Activated CD4-positive, alpha-beta memory T cell treated with anti-CD3 and anti-CD28 coated beads, Interleukin-2, amount 10 ng/mL, durations not matched to agents 7 days and 5 days (primary cell): ENCODE measurements around the gene CARHSP1. TPM values are rescaled to one million over a fixed set of nuclear protein-coding genes. Genes with fewer than 3 reads are reported as not detected.

Experiments used
- CTCF ChIA-PET: fragments of 350-600 bp; sonication (Branson Sonifier 250); formaldehyde crosslinking; loops from one replicate; lab custom pipeline; 2021; ENCODE audit warnings: antibody characterized with exemption, inconsistent platforms; lab: Charles Lee
- POLR2A ChIA-PET: fragments of 350-600 bp; sonication (Branson Sonifier 250); formaldehyde crosslinking; loops from one replicate; lab custom pipeline; 2021; ENCODE audit warnings: antibody characterized with exemption; lab: Charles Lee
- DNase-seq: peaks from one replicate; pipeline ENCODE4 v3.0.0-alpha.2; 2020
- H3K27ac Mint-ChIP-seq: one replicate; pipeline ENCODE4 v1.8.0; 2021; ENCODE audit warnings: mild to moderate bottlenecking, mixed read lengths
- H3K27me3 Mint-ChIP-seq: one replicate; pipeline ENCODE4 v1.8.0; 2021; ENCODE audit warnings: mixed read lengths
- H3K36me3 Mint-ChIP-seq: one replicate; pipeline ENCODE4 v1.8.0; 2021; ENCODE audit warnings: low read depth, mixed read lengths
- H3K4me1 Mint-ChIP-seq: one replicate; pipeline ENCODE4 v1.8.0; 2021; ENCODE audit warnings: mixed read lengths
- H3K4me3 Mint-ChIP-seq: one replicate; pipeline ENCODE4 v1.8.0; 2021; ENCODE audit warnings: mild to moderate bottlenecking, mixed read lengths
- H3K9me3 Mint-ChIP-seq: one replicate; pipeline ENCODE4 v1.8.0; 2021; ENCODE audit warnings: mixed read lengths
- total RNA-seq, 2 experiments: library from RNA; stranded (reverse); gene quantifications; one replicate each; pipeline ENCODE4 v1.2.3, GENCODE V29; 2021

Gene CARHSP1
- total RNA-seq, 2 experiments from 2014 or later = 168 to 179 TPM

- ChIA-PET CTCF (interaction anchor here (0.6 to 1.8 kb wide), 6 partner anchors 9 to 216 kb away, joined by 3 to 11 read pairs (median 4); no protein-coding TSS in a partner anchor), POLR2A (interaction anchor here (0.6 to 2.8 kb wide), 9 partner anchors 9 to 201 kb away, joined by 3 to 8 read pairs (median 3); partner anchors contain the start of genes CARHSP1, HAPSTR1 and LITAFD)
- H3K27ac Mint-ChIP-seq = peak overlapping the region; percentile 88
- H3K36me3 Mint-ChIP-seq = peaks cover 64% of the 10 kb centered on the region
- H3K9me3 Mint-ChIP-seq = no peaks in the 10 kb centered on the region
- DNase-seq = no peak
- H3K27me3 Mint-ChIP-seq = peaks cover 5% of the 10 kb centered on the region
- H3K4me3 Mint-ChIP-seq = no peak overlapping the region
- peaks cover 36% of the 10 kb centered on the region for H3K4me1 Mint-ChIP-seq
These were observed 21.7 kb upstream of the CARHSP1 start for GRCh38 chr16:8890549-8890921.

DNA sequence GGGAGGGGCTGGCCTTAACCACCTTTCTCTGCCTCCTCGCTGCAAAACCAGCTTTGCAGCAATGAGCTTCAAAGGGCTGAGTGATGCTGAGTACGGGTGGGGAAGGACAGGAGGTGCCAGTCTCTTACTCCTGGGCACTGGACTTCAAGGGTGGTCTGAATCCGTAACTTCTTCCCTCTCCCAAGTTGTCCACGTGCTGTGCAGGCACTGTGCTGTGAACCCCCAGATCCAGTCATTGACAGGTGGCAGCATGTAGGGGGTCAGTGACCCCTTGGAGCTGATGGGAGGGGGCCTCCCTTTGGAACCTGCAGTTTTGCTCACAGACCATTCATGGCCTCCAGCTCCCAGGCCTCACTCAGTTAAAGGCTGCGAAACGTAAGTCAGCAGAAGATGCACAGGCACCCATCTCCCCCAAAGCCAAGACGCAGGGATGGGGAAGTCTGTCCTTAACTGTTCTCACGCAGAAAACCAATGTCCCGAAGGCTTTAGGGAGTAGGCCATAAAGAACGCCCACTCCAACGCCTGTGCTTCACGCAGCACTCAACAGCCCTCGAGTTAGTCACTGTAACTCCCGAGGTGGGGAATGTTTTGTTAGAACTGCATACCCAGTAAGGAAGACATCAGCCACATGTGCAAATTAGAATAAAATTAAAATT is 21.2 kb upstream of the CARHSP1 start:
- Mint-ChIP-seq H3K4me1 (peaks cover 37% of the 10 kb centered on the region), H3K36me3 (peaks cover 59% of the 10 kb centered on the region), H3K9me3 (no peaks in the 10 kb centered on the region), H3K27me3 (peaks cover 5% of the 10 kb centered on the region), H3K4me3 (no peak overlapping the region), H3K27ac (peak overlapping the region; percentile 88)
- DNase-seq = no peak
- ChIA-PET CTCF (interaction anchor here (0.6 to 2.1 kb wide), 5 partner anchors 8 to 216 kb away, joined by 3 to 11 read pairs (median 4); no protein-coding TSS in a partner anchor), POLR2A (interaction anchor here (0.6 to 2.8 kb wide), 8 partner anchors 8 to 46 kb away, joined by 3 to 8 read pairs (median 3); partner anchors contain the start of genes CARHSP1 and LITAFD)

- DNase-seq = no peak
- POLR2A ChIA-PET = interaction anchor here (1.0 to 2.8 kb wide), 6 partner anchors 9 to 47 kb away, joined by 3 to 8 read pairs (median 4); partner anchors contain the start of gene CARHSP1
- peaks cover 51% of the 10 kb centered on the region for H3K36me3 Mint-ChIP-seq
- H3K27ac Mint-ChIP-seq = no peak overlapping the region
- no peaks in the 10 kb centered on the region for H3K9me3 Mint-ChIP-seq
- H3K4me3 Mint-ChIP-seq = no peak overlapping the region
- peaks cover 5% of the 10 kb centered on the region for H3K27me3 Mint-ChIP-seq
- CTCF ChIA-PET = interaction anchor here (1.2 to 2.1 kb wide), 3 partner anchors 9 to 47 kb away, joined by 4 to 11 read pairs (median 5); no protein-coding TSS in a partner anchor
- peaks cover 37% of the 10 kb centered on the region for H3K4me1 Mint-ChIP-seq
These were observed 20.4 kb upstream of the CARHSP1 start for GRCh38 chr16:8888951-8889892.

DNA sequence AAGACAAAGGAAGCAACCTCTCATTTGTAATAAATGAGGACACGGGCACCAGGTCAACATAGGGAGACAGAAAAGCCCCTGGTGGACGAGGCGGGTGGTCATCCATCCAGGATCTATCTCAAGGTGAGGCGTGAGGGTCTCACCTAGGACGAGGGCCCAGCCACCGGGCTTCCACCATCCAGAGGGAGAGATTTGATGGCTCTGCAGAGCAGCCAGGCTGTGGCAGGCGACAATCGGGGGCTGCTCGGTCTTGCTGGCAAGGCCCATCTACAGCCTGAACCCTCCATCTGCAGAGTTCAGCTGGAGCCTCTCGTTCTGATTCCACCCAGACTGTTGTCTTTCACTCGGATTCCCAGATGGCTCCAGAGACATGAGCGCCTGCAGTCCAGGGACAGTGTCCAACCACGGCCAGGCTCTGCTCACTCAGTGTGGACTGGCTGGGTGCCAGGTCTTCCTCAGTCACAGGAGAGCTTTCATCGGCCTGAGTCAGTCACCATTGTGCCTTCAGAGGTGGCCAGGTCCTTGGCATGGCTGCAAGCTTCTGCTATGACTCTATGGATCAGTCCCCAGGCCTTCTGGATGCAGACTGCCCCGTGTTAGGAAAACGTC is 19.2 kb upstream of the CARHSP1 start:
- no peak for DNase-seq
- no peak overlapping the region for H3K27ac Mint-ChIP-seq
- H3K36me3 Mint-ChIP-seq = peaks cover 39% of the 10 kb centered on the region
- H3K4me3 Mint-ChIP-seq = no peak overlapping the region
- H3K27me3 Mint-ChIP-seq = peaks cover 5% of the 10 kb centered on the region
- H3K9me3 Mint-ChIP-seq = no peaks in the 10 kb centered on the region
- CTCF ChIA-PET = interaction anchor here (2.1 kb wide), 1 partner anchor 10 kb away, joined by 5 read pairs; no protein-coding TSS in a partner anchor
- POLR2A ChIA-PET = interaction anchor here (1.4 kb wide), 1 partner anchor 19 kb away, joined by 5 read pairs; the partner anchor contains the start of gene CARHSP1
- H3K4me1 Mint-ChIP-seq = peaks cover 34% of the 10 kb centered on the region

DNA sequence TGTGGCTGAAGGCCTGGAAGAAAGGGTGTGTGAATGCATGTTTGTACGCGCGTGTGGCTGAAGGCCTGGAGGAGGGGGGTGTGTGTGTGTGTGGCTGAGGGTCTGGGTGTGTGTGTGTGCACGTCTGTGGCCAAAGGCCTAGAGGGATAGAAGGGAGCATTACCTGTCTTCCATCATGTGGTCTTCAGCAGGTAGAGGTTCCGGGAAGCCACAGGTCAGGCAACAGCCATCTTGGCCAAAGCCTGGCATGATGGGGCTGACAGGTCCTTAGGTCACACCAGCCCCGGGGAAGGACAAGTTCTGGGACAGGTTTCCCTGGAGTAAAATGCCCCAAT is 18.6 kb upstream of the CARHSP1 start:
- no peak overlapping the region for H3K4me3 Mint-ChIP-seq
- DNase-seq = no peak
- H3K9me3 Mint-ChIP-seq = no peaks in the 10 kb centered on the region
- H3K27ac Mint-ChIP-seq = no peak overlapping the region
- CTCF ChIA-PET = no interaction called here
- peaks cover 5% of the 10 kb centered on the region for H3K27me3 Mint-ChIP-seq
- H3K36me3 Mint-ChIP-seq = peaks cover 33% of the 10 kb centered on the region
- peaks cover 30% of the 10 kb centered on the region for H3K4me1 Mint-ChIP-seq
- POLR2A ChIA-PET = interaction anchor here (1.4 kb wide), 1 partner anchor 19 kb away, joined by 5 read pairs; the partner anchor contains the start of gene CARHSP1

DNA sequence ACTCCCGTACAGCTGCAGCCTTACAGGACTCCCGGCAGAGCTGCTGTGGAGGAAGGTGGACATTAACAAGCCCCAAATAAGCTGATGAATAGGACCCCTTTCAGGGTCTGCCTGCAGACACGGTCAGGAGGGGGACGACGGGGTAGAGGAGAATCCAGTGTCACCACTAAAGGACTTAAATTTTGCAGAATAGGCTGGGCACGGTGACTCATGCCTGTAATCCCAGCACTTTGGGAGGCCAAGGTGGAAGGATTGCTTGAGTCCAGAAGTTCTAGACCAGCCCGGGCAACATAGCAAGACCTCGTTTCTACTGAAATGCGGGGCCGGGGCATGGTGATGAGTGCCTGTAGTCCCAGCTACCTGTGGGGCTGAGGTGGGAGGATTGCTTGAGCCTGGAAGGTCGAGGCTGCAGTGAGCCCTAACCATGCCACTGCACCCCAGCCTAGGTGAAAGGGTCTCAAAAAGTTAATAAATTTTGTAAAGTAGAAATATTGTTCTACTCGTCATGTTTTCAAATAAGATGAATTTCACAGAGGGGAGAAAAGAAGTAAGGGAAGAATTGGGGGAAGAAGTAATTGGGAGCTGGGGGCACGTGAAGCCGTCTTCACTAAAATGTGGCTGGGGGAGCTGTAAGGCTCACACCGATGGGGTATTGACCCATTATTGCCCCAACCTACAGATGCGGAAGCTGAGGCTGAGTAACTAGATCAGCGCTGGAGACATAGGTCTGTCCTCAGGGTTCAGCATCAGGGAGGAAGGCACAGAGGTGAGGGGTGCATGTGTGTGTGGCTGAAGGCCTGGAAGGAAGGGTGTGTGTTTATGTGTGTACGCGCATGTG is 18.0 kb upstream of the CARHSP1 start:
- Mint-ChIP-seq H3K27me3 (peaks cover 5% of the 10 kb centered on the region), H3K36me3 (peaks cover 27% of the 10 kb centered on the region), H3K4me1 (peaks cover 24% of the 10 kb centered on the region), H3K4me3 (no peak overlapping the region), H3K9me3 (no peaks in the 10 kb centered on the region), H3K27ac (no peak overlapping the region)
- POLR2A ChIA-PET = interaction anchor here (0.6 kb wide), 1 partner anchor 77 kb away, joined by 3 read pairs; no protein-coding TSS in a partner anchor
- CTCF ChIA-PET = no interaction called here
- DNase-seq = no peak

DNA sequence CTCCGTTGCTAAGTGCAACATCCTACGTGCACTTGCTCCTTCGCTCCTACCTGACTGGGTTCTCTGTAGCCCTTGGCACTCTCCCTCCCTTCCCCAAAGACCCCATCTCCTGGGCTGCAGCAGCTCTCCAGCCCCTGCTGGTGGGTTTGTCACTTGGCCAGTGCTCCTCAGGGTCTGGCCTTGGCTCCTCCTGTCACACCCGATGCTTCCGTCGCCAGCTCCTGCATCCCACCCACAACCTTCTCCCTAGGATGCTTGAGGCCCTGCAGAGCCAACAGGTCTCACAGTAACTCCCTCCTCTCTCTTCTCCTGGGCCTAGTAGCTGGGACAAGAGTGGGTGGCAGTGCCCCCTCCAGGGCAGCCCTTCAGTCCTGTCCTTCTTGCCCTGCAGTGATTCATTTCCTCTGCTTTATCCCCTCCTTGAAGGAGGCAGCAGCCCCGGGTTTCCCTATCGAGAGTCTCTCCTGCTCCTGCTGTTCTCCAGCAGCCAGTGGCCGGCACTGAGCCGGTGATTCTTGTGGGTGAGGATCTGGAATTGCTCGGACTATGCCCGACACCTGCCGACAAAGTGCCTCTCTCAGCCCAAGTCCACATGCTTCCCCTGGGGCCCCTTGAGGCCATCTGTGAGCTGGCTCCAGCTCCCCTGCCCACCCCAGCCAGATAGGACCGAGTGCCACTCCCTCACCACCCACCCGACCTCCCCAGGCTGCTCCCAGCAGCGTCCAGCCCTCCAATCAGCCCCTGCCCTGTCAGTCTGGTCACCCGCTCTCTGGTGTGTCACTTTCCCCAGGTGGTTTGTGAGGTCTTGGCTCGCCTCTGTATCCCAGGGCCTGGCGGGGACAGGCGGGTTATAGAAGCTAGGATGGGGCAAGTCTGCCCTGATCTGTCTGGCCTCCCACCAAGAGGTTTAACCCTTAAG is 17.1 kb upstream of the CARHSP1 start:
- no peak overlapping the region for H3K4me3 Mint-ChIP-seq
- peaks cover 18% of the 10 kb centered on the region for H3K36me3 Mint-ChIP-seq
- H3K27me3 Mint-ChIP-seq = peaks cover 5% of the 10 kb centered on the region
- no peaks in the 10 kb centered on the region for H3K9me3 Mint-ChIP-seq
- ChIA-PET CTCF (no interaction called here), POLR2A (interaction anchor here (0.6 to 1.4 kb wide), 2 partner anchors 18 to 76 kb away, joined by 3 to 7 read pairs; partner anchors contain the start of gene CARHSP1)
- no peak for DNase-seq
- no peak overlapping the region for H3K27ac Mint-ChIP-seq
- peaks cover 16% of the 10 kb centered on the region for H3K4me1 Mint-ChIP-seq

DNA sequence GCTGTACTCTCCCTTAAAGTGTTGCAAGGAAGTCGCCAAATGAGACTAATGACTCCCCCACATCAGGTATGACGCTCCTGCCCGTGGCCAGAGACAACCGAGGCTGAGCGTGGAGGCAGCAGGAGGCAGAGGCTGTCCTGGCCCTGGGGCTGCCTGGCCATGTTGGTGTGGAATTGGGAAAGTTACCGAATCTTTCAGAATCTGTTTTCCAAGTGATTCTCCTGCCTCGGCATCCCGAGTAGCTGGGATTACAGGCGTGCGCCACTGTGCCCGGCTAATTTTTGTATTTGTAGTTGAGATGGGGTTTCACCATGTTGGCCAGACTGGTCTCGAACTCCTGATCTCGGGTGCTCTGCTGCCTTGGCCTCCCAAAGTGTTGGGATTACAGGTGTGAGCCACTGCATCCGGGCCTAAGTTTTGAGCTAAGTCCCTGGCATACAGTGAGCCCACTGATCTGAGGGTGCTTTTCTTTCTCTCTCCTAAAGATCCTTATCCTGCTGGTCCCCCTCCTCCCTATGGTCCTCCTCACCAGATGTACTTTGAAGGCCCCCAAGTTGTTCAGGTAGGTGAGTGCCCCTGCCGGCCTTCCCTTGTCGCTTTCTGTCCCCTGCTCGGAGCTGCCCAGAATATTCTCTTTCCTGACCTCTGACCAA is 14.0 kb upstream of the CARHSP1 start:
- peaks cover 25% of the 10 kb centered on the region for H3K4me1 Mint-ChIP-seq
- H3K9me3 Mint-ChIP-seq = no peaks in the 10 kb centered on the region
- ChIA-PET CTCF (interaction anchor here (0.6 to 6.4 kb wide), 4 partner anchors 13 to 141 kb away, joined by 3 to 64 read pairs (median 4); partner anchors contain the start of gene CARHSP1), POLR2A (interaction anchor here (0.9 to 2.6 kb wide), 3 partner anchors 10 to 210 kb away, joined by 3 to 8 read pairs (median 5); partner anchors contain the start of gene CARHSP1)
- DNase-seq = no peak
- H3K36me3 Mint-ChIP-seq = peaks cover 8% of the 10 kb centered on the region
- no peak overlapping the region for H3K4me3 Mint-ChIP-seq
- no peak overlapping the region for H3K27ac Mint-ChIP-seq
- H3K27me3 Mint-ChIP-seq = peaks cover 5% of the 10 kb centered on the region

- Mint-ChIP-seq H3K9me3 (no peaks in the 10 kb centered on the region), H3K27me3 (peaks cover 5% of the 10 kb centered on the region), H3K4me3 (no peak within 1 kb of the TSS), H3K27ac (no peak within 1 kb of the TSS), H3K4me1 (peaks cover 25% of the 10 kb centered on the region), H3K36me3 (peaks cover 4% of the 10 kb centered on the region)
- POLR2A ChIA-PET = interaction anchor here (1.0 to 2.6 kb wide), 4 partner anchors 9 to 17 kb away, joined by 3 to 8 read pairs (median 4); partner anchors contain the start of gene CARHSP1
- CTCF ChIA-PET = interaction anchor here (0.6 to 6.4 kb wide), 10 partner anchors 9 to 315 kb away, joined by 3 to 64 read pairs (median 6); partner anchors contain the start of genes CARHSP1, PMM2 and TMEM186
- no peak for DNase-seq
These were observed 13.3 kb upstream of the CARHSP1 start, which contains the start of gene LITAFD for GRCh38 chr16:8882041-8882617. LITAFD (plus strand) TSS chr16:8882351; CDS start chr16:8884356, 2,005 bp downstream.
